Tibial artery (tissue), 4 donors: Measurements from ENCODE around the gene PTPN22.

Experiments used
- DNase-seq, 2 donors: peaks; one replicate each; pipeline ENCODE4 v3.0.0-alpha.2; 2019
- H3K27ac ChIP-seq, 2 donors: fragments of 200-600 bp; sonication (generic) in 1 of 2; 1 replicate in 1 of 2; 2 replicates in 1 of 2; pipeline ENCODE4 v1.5.1; 2018 to 2019; ENCODE audit warnings: mild to moderate bottlenecking in 1 of 2
- H3K27me3 ChIP-seq, 2 donors: fragments of 200-600 bp; sonication (generic) in 1 of 2; one replicate each; pipeline versions ENCODE4 v1.5.1 to v1.6.0; 2016 to 2019
- H3K36me3 ChIP-seq, 3 donors: fragments of 200-600 bp; sonication (generic) in 2 of 3; one replicate each; pipeline ENCODE4 v1.5.1; 2016 to 2019; ENCODE audit warnings: mild to moderate bottlenecking in 2 of 3
- H3K4me1 ChIP-seq, 4 donors: fragments of 200-600 bp; sonication (generic) in 2 of 4; 1 replicate in 3 of 4; 2 replicates in 1 of 4; pipeline ENCODE4 v1.5.1; 2016 to 2019
- H3K4me3 ChIP-seq, 2 donors: fragments of 200-600 bp; sonication (generic) in 1 of 2; 1 replicate in 1 of 2; 2 replicates in 1 of 2; pipeline ENCODE4 v1.5.1; 2018 to 2019; ENCODE audit warnings: mild to moderate bottlenecking in 2 of 2
- H3K9me3 ChIP-seq, 3 donors: fragments of 200-600 bp; sonication (generic) in 1 of 3; one replicate each; pipeline ENCODE4 v1.5.1; 2016 to 2019
- intact Hi-C: fragments of 100-400 bp; cut with DNase I; formaldehyde crosslinking; loops from one replicate; pipeline ENCODE4 v1.15.0; 2023; ENCODE audit warnings: low total_unique reads
- TF ChIP-seq, protein P1 (sequence below), 2 experiments: fragments of 200-600 bp in 1 of 2; fragments of 450-650 bp in 1 of 2; IDR thresholded peaks; one replicate each; pipeline ENCODE4 v1.5.1; 2017 to 2019; ENCODE audit warnings: antibody characterized with exemption in 2 of 2, mild to moderate bottlenecking in 1 of 2, moderate library complexity in 1 of 2

Gene PTPN22

GRCh38 chr1:113846391-113847035 is 25.0 kb downstream of the PTPN22 start:
- Histone ChIP-seq H3K4me1 (no peaks in the 10 kb centered on the region), H3K9me3 (no peaks in the 10 kb centered on the region), H3K4me3 (no peak overlapping the region), H3K36me3 (no peaks in the 10 kb centered on the region), H3K27ac (no peak overlapping the region), H3K27me3 (no peaks in the 10 kb centered on the region)
- no peak for DNase-seq
- TF ChIP-seq, protein P1, sequence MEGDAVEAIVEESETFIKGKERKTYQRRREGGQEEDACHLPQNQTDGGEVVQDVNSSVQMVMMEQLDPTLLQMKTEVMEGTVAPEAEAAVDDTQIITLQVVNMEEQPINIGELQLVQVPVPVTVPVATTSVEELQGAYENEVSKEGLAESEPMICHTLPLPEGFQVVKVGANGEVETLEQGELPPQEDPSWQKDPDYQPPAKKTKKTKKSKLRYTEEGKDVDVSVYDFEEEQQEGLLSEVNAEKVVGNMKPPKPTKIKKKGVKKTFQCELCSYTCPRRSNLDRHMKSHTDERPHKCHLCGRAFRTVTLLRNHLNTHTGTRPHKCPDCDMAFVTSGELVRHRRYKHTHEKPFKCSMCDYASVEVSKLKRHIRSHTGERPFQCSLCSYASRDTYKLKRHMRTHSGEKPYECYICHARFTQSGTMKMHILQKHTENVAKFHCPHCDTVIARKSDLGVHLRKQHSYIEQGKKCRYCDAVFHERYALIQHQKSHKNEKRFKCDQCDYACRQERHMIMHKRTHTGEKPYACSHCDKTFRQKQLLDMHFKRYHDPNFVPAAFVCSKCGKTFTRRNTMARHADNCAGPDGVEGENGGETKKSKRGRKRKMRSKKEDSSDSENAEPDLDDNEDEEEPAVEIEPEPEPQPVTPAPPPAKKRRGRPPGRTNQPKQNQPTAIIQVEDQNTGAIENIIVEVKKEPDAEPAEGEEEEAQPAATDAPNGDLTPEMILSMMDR (IDR thresholded peaks at IDR 0.05) = no peak
- intact Hi-C loops = loop anchor here (10.0 kb wide), 1 partner anchor 48 kb away; no protein-coding TSS in a partner anchor

GRCh38 chr1:113836534-113836933 is 35.0 kb downstream of the PTPN22 start:
- H3K4me1 ChIP-seq = no peaks in the 10 kb centered on the region
- no peaks in the 10 kb centered on the region for H3K9me3 ChIP-seq
- intact Hi-C loops = loop anchor here (10.0 kb wide), 2 partner anchors 98 to 448 kb away; no protein-coding TSS in a partner anchor

DNA sequence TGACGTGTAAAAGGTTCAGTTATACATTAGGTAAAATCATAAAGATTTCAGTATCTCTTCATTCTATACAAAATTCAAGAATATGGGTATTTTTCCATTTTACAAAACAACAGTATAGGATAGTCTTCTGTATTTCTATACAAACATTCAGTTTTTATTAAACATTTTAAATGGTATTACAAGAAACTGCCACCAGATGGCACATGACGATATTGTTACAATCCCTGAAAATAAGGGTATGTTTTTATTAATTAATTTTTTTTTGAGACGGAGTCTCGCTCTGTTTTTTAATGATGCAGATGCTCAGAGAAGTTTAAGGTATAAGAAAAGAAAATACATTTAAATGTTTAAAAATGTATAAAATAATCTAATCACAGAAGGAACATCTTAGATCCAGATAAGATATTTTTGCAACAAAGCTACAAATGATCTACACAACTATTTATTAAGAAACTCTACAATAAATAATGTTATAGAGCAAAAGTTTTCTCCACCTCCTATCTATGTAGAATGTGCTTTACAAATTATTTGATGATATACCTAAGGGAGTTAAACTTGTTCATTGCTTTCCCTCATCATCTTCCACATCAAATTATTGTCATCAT is 35.7 kb downstream of the PTPN22 start:
- Histone ChIP-seq H3K27me3 (no peaks in the 10 kb centered on the region), H3K4me1 (no peaks in the 10 kb centered on the region), H3K4me3 (no peak overlapping the region), H3K27ac (no peak overlapping the region), H3K9me3 (no peaks in the 10 kb centered on the region), H3K36me3 (no peaks in the 10 kb centered on the region)
- TF ChIP-seq, protein P1 (IDR thresholded peaks at IDR 0.05) = peak; percentile 62 to 65
- intact Hi-C loops = loop anchor here (10.0 kb wide), 2 partner anchors 99 to 449 kb away; no protein-coding TSS in a partner anchor
- no peak for DNase-seq

More at GRCh38 chr1:113836534-113836933, 35.0 kb downstream of the PTPN22 start:
- TF ChIP-seq, protein P1 (IDR thresholded peaks at IDR 0.05) = no peak
- Histone ChIP-seq H3K36me3 (no peaks in the 10 kb centered on the region), H3K27ac (no peak overlapping the region), H3K27me3 (no peaks in the 10 kb centered on the region), H3K4me3 (no peak overlapping the region)
- no peak for DNase-seq

GRCh38 chr1:113834716-113835115 is 36.8 kb downstream of the PTPN22 start:
- no peaks in the 10 kb centered on the region for H3K9me3 ChIP-seq
- H3K27ac ChIP-seq = no peak overlapping the region
- H3K4me3 ChIP-seq = no peak overlapping the region
- no peak for DNase-seq
- H3K4me1 ChIP-seq = no peaks in the 10 kb centered on the region
- intact Hi-C loops = loop anchor here (10.0 kb wide), 2 partner anchors 100 to 450 kb away; no protein-coding TSS in a partner anchor
- H3K36me3 ChIP-seq = no peaks in the 10 kb centered on the region
- H3K27me3 ChIP-seq = no peaks in the 10 kb centered on the region
- TF ChIP-seq, protein P1 (IDR thresholded peaks at IDR 0.05) = no peak

- TF ChIP-seq, protein P1 (IDR thresholded peaks at IDR 0.05) = no peak
- H3K4me1 ChIP-seq = no peaks in the 10 kb centered on the region
- intact Hi-C loops = loop anchor here (10.0 kb wide), 2 partner anchors 105 to 455 kb away; no protein-coding TSS in a partner anchor
- no peak overlapping the region for H3K4me3 ChIP-seq
- H3K27me3 ChIP-seq = no peaks in the 10 kb centered on the region
- no peak for DNase-seq
- H3K9me3 ChIP-seq = no peaks in the 10 kb centered on the region
- no peaks in the 10 kb centered on the region for H3K36me3 ChIP-seq
- H3K27ac ChIP-seq = no peak overlapping the region
Observed at GRCh38 chr1:113830039-113830438, 41.5 kb downstream of the PTPN22 start.
